NCI-H526 (cell line): ENCODE results near the gene CTBP1.

Source experiments
- DNase-seq, 2 experiments: peaks; one replicate each; lab custom pipeline; 2025; lab: John Stamatoyannopoulos, UW

The CTBP1 gene

GRCh38 chr4:1175635-1176229, 73.2 kb downstream of the CTBP1 start:
- no peak for DNase-seq

- DNase-seq, result no peak
Observed at GRCh38 chr4:1174941-1175634, 73.8 kb downstream of the CTBP1 start.

- no peak for DNase-seq
Observed at GRCh38 chr4:1172971-1173757, 75.8 kb downstream of the CTBP1 start.

- peak in 1 of 2 experiments; percentile 42 for DNase-seq
Observed at GRCh38 chr4:1172228-1172851, 76.6 kb downstream of the CTBP1 start, which contains the start of gene SPON2. Gene SPON2 (minus strand): TSS chr4:1172583.

- DNase-seq, result peak in 1 of 2 experiments; percentile 55
Observed at GRCh38 chr4:1171311-1172227, 77.4 kb downstream of the CTBP1 start.

- no peak for DNase-seq
Observed at GRCh38 chr4:1170976-1171310, 78.0 kb downstream of the CTBP1 start.

GRCh38 chr4:1170156-1170975, 78.6 kb downstream of the CTBP1 start:
- no peak for DNase-seq

GRCh38 chr4:1169691-1170096, 79.2 kb downstream of the CTBP1 start:
- DNase-seq, result no peak

- DNase-seq, result no peak
Observed at GRCh38 chr4:1169171-1169671, 79.7 kb downstream of the CTBP1 start.

GRCh38 chr4:1168191-1169101, 80.5 kb downstream of the CTBP1 start:
- no peak for DNase-seq

GRCh38 chr4:1167244-1167949, 81.5 kb downstream of the CTBP1 start:
- peak; percentile 82 to 96 for DNase-seq

GRCh38 chr4:1166509-1167243, 82.3 kb downstream of the CTBP1 start:
- no peak for DNase-seq

- no peak for DNase-seq
Observed at GRCh38 chr4:1164956-1165545, 83.9 kb downstream of the CTBP1 start.

- no peak for DNase-seq
Observed at GRCh38 chr4:1164444-1164843, 84.5 kb downstream of the CTBP1 start.

- DNase-seq, result no peak
Observed at GRCh38 chr4:1164040-1164439, 84.9 kb downstream of the CTBP1 start.
